ENCODE measurements around the gene DCDC2C. TPM values are rescaled to one million over a fixed set of nuclear protein-coding genes. Genes with fewer than 3 reads are reported as not detected.
A peak's percentile ranks its signal among the peaks of the same experiment; 100 is the strongest.
"Not testable (repeated sequence)": the region's sequence is repeated elsewhere in the genome, so short reads cannot be mapped to it uniquely, and the experiment has no call there.

The DCDC2C gene
- polyA plus RNA-seq, 1 donor = 0.46 TPM

- no peak for DNase-seq
Measured at GRCh38 chr2:3777966-3778365, 74.6 kb downstream of the DCDC2C start.

GRCh38 chr2:3778851-3779495 lies 75.6 kb downstream of the DCDC2C start:
- DNase-seq = no peak

DNA sequence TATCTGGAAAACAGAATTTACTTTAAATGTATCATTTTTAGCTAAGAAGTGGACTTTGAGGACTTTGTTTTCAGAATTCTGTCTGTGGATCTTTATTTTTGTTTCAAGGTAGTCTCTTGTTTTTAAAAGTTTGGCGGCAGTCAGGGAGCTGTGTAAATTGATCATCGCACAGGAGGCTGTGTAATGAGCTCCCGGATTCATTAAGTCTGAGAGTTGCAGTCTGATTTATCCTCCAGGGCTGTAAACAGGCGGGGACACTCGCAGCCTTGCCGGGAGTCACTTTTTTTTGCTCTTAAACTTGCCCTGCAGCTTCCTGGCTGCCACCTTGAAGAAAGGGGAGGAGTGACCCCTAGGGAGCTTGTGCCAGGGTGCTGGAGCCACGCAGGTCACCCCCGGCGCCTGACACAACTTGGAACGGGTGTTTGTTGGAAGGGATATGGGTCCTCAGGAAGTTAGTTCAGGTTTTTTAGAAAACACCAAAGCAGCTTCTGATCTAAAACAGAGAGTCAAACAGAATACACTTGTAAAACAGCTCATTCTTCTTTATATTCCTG lies 76.2 kb downstream of the DCDC2C start:
- no peak for DNase-seq

- peak; percentile 61 for DNase-seq
Measured at GRCh38 chr2:3780477-3781402, 77.4 kb downstream of the DCDC2C start.

GRCh38 chr2:3784731-3785130 lies 81.4 kb downstream of the DCDC2C start:
- no peak for DNase-seq

- DNase-seq = no peak
Measured at GRCh38 chr2:3785220-3785889, 82.0 kb downstream of the DCDC2C start.

DNA sequence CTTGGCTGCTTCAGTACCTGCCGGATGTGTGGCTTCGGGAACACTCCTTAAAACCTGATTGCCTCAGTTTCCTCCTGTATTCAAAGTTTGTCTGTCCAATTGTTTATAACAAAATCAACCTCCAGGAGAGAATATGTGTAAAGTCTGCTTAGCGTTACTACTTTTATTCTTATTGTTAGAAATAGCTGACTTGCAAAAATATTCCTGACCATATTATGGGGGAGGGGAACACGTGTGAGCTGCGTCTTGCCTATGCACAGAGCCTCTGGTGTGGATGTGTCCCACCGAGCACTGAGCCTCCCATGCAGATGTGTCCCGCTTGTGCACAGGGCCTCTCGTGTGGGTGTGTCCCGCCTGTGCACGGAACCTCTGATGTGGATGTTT lies 82.5 kb downstream of the DCDC2C start:
- no peak for DNase-seq

GRCh38 chr2:3787768-3788167 lies 84.4 kb downstream of the DCDC2C start:
- DNase-seq = no peak

GRCh38 chr2:3789256-3789655 lies 85.9 kb downstream of the DCDC2C start:
- no peak for DNase-seq

- DNase-seq = no peak
Measured at GRCh38 chr2:3793249-3793648, 89.9 kb downstream of the DCDC2C start.

GRCh38 chr2:3801506-3801905 lies 98.1 kb downstream of the DCDC2C start:
- DNase-seq = no peak

GRCh38 chr2:3805201-3805939 lies 102.0 kb downstream of the DCDC2C start:
- DNase-seq = no peak

DNA sequence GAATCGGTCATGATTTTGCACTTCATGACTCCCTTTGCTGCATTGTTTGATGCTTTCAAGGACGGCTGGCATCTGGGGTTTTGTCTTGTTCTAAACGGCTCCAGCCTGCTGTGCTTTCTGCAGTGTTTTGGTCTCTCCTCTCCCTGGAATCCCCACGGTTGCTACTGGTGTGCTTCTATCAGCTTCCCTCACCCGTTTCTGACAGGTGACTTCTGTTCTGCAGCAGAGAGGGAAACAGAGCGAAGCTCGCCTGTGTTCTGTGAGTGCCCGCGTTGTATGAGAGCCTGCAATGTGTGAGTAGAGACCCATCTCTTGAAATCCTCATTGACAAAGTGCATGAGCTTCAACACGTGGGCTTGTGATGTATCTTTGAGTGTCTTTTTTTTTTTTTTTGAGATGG lies 102.8 kb downstream of the DCDC2C start:
- no peak for DNase-seq

DNA sequence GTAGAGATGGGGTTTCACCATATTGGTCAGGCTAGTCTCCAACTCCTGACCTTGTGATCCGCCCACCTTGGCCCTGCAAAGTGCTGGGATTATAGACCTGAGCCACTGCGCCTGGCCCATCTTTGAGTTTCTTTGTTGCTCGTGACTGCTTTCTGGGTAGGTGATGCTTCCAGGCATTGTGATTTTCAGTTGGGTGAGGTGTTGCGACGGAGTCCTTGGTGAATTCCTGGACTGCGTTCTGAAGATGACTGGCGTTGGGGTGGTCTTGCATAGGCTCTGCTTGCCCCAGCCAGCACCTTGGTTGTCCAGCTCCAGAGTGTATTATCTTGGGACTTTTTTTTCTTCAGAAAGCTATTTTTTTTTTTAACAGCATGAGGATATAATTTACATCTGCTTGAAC lies 103.4 kb downstream of the DCDC2C start:
- DNase-seq = no peak

DNA sequence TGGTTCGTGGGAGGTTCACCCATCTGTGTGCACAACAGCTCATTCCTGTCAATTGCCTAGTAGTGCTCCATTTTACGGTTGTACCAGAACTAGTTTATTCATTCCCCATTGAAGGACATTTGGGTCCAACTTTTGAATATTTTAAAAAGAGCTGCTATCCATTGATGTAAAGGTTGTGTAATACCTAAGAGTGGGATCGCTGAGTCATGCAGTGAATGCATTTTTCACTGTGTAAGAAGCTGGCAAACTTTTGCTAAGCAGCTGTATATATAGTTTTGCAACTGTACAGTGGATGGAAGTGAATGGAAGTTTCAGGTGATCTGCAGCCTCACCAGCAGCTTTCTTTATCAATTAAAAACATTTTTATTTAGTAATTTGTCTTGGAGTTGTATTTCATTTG lies 104.5 kb downstream of the DCDC2C start:
- DNase-seq = no peak

GRCh38 chr2:3814706-3815245 lies 111.4 kb downstream of the DCDC2C start:
- no peak for DNase-seq

DNA sequence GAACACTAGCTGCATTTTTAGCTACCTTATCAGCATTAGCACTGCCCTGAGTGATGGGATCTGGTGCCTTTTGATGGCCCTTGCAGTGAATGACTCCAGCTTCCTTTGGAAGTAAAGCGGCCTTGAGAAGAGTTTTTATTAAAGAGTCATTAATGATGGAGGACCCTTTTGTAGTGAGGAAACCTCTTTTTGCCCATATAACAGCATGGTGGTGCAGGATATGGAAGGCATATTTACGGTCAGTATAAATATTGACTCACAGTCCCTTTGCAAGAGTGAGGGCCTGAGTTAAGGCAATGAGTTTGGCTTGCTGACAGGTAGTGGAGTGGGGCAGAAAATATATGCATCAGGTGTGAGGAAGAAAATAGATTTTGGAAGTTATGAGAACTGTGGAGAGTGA lies 113.8 kb downstream of the DCDC2C start:
- DNase-seq = not testable (repeated sequence)

DNA sequence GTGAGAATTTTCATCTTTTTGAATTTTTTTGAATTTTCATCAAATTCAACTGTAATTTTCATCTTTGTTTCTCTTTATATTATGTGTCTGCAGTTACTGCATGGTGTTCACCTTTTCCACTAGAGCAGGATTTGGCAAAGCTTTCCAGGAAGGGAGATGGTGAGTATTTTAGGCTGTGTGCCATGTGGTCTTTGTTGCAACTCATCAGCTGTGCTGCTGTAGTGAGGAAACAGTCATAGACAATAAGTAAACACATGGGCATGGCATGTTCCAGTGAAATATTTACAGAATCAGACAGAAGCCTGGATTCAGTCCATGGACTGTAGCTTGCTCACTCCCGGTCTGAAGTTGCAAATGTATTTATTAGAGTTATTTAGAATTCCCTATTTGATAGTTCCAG lies 120.4 kb downstream of the DCDC2C start:
- no peak for DNase-seq

- DNase-seq = no peak
Measured at GRCh38 chr2:3827673-3828575, 124.5 kb downstream of the DCDC2C start.

DNA sequence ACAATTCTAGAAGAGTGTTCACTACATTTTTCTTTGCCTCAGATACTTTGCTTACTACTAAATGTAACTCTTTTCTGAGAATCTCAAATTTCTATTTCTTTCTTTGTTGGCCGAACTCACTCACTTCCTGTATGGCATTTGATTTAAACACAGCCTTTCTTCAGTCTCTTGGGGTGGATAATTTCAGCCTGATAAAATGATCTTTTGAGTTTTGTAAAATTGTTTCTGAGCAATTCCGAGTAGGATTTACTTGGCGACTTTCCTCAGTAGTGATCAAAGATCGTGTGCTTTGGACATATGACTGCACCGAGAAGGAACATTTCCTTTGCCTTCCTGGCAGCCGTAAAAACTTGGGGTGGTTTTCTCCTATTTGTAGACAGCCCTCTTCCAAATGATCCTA lies 127.4 kb downstream of the DCDC2C start:
- no peak for DNase-seq

DNA sequence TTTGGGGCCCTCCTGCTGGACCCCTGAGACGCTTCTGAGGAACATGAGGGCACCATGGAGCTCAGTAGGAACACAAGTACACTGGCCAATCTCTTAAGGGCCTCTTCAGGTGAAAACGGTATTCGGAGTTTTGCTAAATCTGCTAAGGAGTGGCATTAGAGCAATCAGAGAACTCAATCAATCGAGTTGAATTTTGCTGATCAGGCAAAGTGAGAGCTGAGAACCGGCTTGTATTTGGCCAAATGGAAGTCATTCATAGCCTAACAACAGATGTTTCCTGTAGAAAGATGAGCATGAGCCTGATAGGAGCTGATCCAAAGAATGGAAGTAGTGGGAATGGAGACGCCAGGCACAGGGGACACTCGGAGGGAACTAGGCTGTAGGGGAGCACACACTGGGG lies 133.7 kb downstream of the DCDC2C start:
- DNase-seq = no peak

Data from hindlimb muscle (tissue), 1 donor.